ENCODE results near the gene C1orf159.

- TF ChIP-seq CTCF (IDR thresholded peaks at IDR 0.05) (no peak), POLR2A (IDR thresholded peaks at IDR 0.05) (no peak)
These were observed 25.2 kb downstream of the C1orf159 start for GRCh38 chr1:1090424-1091343.
